SW480 (cell line): ENCODE results near the gene ASB8.
"Not testable (repeated sequence)": the region's sequence is repeated elsewhere in the genome, so short reads cannot be mapped to it uniquely, and the experiment has no call there.

Source experiments
- DNase-seq: peaks from one replicate; pipeline ENCODE4 v3.0.0-alpha.2; 2016; ENCODE audit warnings: low spot score

Gene ASB8

DNA sequence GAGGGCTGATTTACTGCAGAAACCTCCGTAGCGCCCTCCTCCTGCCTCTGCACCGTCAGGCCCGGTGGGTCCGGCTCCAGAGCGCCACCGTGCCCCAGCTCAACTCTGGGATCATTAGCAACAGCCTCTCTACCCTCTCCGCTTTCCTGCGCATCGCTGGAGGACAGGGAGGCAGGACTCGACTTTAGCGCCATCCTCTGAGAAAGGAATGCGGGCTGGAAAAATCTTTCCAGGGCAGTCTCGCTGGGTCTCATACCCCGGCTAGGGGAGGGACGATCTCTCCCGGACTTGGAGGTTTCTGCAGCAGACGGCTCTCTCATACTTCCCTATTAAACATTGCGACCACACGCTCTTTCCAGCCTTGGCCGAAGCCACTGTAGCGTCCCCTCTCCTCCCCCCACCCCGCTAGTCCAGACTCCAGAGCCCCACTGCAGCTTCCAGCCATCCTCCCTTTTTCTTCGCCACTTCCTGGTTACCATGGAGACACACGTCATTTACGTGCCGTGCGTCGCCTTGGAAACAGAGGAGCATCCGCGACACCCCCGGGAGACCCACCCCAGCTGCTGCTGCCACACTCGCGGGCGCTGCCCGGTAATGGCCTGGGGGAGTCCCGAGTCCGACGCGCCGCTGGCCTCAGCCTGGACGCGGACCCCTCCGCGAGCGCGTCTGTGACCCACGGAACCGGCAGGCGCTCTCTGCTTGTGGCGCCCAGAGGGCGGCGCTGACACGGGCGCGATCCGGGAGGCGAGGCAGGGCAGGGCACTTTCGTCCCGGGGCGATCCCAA, 26.0 kb upstream of the ASB8 start, which contains the start of gene CCDC184:
Gene CCDC184, plus strand, starts transcription at position 554 of the 785 bp plus-strand sequence. CDS start 479 bp downstream, outside the sequence.
- peak; percentile 68 for DNase-seq

DNA sequence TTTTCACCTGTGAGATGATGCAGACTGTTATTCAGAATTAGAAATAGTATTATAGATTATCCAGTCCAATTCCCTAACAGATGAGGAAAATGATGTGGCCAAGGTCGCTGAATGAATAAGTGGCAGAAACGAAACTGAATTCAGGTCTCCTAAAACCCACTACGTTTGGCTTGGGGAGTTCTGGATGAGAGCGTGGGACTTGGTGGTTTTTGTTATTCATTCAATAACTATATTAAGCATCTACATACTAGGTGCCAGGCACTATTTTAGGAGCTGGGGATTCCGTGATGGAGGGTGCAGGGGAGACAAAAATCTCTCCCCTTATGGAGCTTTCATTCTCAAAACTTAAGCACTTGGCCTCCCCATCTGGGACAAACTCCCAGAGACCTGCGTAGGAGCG, 25.3 kb upstream of the ASB8 start:
- no peak for DNase-seq

DNA sequence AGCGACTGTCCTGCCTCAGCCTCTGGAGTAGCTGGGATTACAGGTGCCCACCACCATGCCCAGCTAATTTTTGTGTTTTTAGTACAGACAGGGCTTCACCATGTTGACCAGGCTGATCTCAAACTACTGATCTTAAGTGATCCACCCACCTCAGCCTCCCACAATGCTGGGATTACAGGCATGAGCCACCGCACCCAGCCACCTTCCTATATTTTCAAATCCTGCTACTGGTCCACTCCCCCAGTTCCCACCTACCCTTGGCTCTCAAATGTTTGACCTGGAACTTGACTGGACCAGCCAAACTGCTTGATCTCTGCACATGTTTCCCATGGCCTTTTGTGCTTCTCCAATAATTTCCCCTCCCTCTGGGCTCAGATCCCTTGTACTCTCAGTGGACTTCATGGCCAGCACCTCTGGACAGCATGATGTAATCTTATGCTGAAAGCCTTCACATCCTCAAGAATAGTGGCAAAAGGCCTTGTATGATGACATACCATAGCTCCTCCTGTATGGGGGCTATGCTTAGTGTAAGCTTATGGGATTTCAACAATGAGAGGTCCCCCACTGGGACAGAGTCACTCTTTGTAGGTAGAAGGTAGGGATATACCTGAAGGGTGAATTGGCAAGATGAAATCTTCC, 23.7 kb upstream of the ASB8 start:
- DNase-seq: no peak

DNA sequence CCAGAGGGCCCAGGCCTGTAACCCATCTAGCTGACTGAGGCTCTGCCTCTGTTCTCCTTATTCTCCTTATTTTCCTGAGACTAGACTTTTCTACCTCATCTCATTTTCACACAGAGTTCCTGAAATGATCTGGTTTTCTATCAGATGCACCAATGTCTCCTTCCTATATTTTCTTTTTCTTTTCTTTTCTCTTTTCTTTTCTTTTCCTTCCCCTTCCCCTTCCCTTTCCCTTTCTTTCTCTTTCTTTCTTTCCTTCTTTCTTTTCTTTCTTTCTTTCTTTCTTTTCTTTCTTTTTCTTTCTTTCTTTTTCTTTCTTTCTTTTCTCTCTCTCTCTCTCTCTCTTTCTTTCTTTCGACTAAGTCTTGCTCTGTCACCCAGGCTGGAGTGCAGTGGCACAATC, 23.1 kb upstream of the ASB8 start:
- DNase-seq: no peak

DNA sequence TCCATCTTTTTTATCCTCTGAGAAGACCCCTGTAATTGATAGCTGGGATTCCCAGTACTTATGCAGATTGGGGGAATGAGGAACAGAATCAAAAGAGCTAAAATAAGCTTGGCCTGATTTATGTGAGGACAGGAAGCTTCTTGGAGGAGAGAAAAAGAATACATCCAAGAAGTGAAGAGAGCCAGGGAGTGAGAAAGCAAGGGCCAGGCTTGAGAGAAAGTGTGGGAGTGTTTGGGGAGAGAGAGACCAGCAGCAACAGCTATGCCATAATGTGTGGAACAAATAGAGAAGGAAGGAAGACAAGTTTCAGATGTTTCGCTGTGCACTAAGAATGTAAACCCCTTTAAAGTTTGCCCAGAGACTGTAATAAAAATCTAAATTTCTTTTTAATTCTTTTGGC, 22.2 kb upstream of the ASB8 start:
- DNase-seq: no peak

DNA sequence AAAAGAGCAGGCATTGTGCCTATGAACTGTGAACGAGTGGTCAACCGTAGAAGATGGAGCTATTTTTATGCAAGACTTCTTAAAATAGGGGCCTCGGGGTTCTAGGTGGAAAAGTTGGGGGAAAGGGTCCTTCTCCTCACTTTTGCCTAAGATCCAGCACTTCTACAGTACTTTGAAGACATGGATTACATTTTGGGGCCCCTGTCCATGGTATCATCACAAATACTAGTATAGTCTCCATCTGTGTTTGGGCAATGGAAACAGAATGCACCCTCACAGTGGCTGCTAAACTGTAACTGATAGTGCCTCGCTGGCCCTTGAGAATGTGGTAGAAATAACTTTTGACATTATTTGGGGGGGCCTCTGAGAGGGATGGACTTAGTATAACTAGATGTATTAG, 20.7 kb upstream of the ASB8 start:
- no peak for DNase-seq

DNA sequence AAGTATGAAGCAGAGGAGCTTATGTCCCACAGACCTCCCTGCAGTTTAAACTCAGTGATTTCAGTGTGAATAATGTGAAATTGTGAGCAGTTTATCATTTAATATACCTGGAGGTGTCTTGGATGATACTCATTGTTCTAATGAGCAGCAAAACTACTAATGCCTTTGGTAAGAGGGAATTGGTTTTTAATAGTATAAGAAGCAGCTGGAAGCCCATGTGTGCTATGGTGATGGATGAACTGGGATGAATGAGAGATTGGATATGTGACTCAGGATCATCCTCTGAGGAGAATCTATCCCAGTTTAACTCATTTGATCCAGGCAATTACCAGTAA, 19.1 kb upstream of the ASB8 start:
- no peak for DNase-seq

DNA sequence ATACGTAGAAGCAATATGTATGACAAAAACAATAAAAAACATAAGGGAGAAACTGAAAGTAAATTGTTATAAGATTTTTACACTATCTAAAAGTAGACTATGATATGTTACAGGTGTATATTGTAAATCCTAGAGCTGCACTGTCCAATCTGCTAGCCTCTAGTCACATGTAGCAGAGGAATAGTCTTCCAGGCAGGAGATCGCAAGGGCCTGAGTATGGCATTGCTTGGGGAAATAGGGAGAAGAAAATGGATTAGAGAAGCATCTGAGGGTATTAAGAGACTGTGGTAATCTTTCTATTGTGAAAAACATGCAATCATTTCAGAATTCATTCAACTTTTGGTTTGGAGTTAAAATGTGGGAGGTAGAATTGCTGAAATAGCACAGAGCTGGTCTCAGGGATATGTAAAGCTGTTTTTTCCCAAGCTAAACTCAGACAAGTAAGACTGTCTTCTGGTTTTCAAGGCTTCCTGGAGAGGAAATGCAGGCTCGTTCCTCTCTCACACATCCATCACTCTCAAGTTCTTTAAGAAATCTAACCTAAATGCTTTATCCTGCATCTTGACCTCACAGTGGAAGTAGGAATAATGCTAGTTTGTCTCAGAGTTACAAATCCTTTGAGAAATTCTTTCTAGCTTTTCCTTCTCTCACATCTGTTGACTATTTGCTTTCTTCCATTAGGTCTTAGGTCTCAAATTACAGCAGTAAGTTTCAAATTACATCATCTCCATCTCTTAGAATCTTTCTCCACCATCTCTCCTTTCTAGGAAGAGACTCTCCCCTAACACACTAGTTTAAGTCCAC, 18.5 kb upstream of the ASB8 start:
- no peak for DNase-seq

DNA sequence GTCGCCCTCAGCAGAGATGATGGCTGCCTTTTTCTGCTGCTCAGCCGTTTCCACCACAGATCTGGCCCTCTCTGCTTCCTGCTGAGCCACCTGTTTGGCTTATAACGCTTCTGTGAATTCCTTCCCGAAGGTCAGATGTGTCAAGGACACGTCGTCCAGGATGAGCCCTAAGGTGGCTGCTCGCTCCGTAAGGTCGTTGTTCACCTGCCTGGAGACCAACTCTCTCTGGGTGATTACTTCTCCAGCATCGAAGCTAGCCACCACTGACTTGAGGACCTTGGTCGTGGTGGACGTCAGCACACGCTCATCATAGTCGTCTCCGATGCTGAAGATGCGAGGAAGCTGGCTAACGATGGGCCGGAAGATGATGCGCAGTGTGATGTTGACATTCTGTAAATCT, 11.7 kb upstream of the ASB8 start:
- no peak for DNase-seq

DNA sequence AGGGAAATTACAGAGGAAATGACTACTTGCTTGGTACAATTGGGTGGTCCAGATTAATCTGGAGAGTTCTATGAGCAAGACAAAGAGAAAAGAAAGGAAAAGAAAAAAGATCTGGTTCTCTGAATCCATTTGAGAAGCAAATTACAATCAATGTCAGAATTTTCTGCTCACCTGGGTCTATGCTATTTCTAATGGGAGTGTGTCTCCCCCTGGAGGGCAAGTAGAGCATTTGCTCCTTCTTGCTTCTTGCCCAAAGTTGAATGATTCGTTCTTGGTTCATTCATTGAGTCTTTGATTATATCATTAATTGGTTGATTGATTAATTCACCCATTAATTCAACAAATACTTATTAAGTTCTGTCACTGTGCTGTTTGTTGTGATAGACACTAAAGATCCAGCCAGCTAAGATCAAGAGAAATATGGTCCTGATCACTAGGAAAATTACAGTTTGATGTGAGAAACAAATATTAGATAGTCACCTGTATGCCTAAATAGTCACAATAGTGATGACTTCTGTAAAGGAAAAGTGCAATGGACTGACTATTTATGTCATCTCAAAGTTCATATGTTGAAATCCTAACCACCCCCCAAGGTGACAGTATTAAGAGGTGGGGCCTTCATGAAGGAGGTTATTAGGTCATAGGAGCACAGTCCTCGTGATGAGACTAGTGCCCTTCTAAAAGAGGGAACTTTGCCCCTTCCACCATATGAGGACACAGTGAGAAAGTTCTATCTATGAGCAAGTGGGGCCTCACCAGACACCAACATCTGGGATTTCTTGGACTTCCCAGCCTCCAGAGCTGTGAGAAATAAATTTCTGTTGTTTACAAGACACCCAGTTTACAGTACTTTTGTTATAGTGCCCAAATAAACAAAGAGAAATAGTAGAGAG, 8.0 kb upstream of the ASB8 start:
- DNase-seq: peak; percentile 60

DNA sequence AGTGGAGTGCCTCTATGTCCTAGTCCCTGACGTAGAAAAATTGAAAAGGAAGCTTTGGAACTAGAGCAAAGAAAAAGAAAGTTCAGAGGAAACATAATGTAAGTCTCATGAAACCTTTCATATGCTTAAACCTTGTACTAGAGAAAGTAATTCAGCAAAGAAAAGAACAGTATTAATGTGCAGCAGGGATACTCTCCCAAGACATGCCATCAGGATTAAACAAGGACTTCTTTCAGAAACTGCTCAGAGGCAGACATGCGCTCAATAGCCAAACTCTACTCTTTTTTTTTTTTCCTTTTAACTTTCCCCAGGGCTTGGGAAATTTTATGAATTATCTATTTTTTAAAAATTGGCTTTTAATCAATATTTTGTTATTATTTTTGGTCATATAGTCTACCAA, 7.1 kb upstream of the ASB8 start:
- DNase-seq: no peak

DNA sequence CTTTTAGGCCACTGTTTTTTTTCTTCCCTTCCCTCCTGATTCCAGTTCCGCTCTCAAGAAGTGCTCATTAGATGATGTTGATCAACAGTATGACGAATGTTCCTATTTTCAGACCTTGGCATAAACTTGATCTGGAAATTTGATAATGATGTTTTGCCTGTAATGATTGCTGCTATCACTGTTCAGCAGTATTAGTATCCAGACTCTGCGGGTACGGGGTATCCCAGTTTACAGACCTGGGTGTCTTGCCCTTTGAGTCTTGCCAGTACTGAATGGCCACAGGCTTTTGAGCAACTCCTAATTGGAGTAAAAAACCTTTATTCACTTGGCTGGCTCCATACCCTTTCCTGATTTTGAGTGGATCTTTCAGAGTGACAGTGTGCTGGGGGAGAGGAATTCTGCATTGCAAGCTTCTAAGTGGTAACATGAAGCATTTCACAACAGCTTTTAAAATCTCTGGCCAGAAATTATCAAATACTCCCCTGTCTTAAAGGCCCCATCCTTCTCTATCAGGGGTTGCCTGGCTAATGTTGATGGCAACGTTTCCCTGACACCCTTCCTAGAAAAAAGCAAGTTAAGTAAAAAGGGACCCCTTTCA, 5.9 kb upstream of the ASB8 start:
- DNase-seq: no peak

DNA sequence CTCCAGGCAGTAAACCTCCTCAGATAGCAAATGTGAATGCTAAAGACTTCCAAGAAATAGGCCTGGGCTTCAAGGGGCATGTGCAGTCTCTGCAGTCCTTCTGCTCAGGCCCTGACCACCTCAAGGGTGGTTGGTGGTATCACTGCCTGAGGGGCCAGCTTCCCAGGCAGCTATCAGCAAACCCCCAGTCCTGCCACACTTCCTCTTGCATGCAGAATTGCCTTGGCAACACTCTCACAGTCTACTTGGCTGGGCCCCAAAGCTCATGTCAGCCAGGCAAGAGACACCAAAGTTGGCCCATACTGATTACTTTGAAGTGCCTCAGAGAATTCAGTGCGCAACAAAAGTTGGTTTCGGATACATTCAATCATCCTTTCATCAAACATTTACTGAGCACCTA, 3.5 kb upstream of the ASB8 start:
- no peak for DNase-seq

DNA sequence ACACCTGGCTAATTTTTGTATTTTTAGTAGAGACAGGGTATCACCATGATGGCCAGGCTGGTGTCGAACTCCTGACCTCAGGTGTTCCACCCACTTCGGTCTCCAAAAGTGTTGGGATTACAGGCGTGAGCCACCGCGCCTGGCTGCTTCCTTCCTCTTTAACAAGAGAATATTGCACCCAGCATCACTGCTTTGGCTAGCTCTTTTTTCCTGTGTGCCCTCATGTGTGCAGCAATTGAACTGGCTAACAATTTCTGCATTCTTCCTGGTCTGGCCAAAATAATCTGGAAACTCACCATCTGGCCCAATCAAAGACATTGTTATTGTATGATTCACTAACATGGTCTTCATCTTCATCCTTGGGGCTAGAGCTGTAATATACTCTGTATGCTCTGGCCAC, 2.7 kb upstream of the ASB8 start:
- DNase-seq: no peak

DNA sequence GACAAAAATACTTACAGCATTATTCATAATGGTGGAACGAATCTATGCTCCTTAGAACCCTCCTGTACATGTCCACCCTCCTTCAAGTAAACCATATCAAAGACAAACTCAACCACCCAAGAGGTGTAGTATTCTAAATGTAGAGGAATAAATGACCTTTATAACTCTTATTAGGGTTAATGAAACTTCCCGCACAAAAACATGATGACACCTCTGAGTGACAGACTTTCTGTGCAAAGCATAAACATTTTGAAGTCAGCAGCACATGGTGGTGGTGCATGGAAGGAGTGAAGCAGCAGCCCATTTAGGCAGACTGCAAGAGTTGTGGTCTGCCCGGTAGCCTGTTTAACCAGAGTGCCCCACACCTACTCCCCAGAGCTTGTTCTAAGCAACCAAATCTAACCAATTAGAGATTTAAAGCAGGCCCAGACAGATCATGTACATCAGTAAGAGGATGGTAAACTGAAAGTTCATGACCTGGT, 615 bp upstream of the ASB8 start:
- no peak for DNase-seq

DNA sequence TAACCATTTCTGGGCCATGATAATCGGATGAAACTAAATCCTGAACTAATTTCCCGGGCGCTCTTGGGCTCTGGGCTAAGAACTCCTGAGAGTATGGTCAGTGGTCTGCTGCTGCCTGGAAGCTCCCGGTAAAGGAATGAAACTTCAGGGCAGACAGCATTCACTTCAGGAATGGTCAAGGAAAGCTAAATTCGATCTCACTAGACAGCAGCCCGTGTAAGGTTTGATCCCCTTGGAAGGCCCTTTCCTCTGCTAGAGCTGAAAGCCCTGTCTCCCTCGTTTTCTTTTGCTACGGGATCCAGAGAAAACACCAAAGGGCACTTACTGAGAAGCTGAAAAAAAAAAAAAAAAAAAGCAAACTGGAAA, 680 bp downstream of the ASB8 start:
- peak; percentile 11 for DNase-seq

DNA sequence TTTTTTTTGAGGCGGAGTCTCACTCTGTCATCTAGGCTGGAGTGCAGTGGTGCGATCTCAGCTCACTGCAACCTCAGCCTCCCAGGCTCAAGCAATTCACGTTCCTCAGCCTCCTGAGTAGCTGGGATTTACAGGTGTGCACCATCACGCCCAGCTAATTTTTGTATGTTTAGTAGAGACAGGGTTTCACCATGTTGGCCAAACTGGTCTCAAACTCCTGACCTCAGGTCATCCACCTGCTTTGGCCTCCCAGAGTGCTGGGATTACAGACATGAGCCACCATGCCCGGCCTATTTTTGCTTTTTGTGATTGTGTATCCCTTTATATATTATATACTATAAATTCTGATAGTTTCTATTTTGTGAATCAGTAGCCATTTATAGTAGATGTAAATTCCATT, 1.5 kb downstream of the ASB8 start:
- DNase-seq: not testable (repeated sequence)

DNA sequence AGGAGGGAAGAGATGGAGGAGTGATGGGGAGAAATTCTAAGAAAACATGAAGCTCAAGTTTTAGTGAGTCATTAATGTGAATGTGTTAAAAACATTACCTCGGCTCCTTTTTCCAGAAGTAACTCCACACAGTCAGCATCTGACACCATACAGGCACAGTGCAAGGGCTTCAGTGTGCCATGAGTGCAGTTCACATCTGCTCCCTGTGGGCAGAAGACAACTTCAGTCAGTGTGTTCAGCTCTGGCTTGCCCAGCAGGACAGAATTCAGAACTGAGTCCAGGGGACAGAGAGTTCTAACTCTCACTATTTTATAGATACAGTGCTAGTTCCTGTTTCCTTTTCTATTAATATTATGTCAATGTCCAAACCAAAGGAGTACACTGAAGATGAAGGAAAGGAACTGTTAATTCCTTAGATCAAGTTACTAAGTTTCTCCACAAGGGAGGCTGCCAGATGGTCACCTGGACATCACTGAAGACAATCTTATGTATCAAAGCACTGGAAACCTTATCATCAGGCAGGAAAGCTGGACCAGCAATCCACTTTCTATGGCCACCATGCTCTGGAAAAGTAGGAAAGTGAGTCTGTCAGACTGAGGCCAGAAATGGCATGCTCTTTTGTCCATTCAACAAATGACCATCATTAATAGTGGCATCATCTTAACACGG, 6.1 kb downstream of the ASB8 start:
- no peak for DNase-seq

DNA sequence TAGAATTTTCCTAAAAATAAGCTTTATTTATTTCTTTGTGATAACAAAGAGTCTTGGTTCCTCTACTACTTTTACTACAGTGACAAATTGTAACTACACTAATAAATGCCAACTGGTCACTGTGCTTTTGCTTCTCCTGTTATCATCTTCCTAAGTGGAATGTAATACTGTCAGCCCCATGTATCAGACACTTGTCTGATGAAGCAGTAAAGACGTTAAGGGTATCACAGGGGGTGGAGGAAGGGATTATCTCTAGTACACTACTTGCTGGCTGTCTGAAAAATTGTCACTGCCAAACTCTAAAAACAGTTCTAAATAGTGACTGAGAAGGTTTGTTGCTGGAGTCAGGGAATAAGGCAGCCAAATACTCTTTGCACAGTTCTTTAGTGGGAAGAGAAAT, 11.3 kb downstream of the ASB8 start:
- DNase-seq: no peak

DNA sequence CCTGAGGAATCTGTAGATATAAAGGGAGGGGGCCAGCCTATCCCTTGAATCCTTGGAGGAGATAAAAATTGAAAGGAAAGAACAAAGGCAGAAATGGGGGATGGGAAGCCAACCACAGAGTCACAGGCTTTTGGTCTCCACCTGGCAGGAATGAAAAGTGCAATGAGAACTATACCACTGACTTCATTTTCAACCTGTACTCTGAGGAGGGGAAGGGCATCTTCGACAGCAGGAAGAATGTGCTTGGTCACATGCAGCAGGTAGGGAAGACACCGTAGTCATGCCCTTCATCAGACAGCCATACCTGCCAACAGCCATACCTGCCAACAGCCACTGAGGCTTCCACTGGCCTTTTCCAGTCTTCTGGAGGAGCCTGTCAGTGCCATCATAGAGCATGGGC, 13.4 kb downstream of the ASB8 start:
- no peak for DNase-seq
